ENCODE measurements around the gene CDC42BPA.
"Not testable (repeated sequence)": the region's sequence is repeated elsewhere in the genome, so short reads cannot be mapped to it uniquely, and the experiment has no call there.

CDC42BPA gene

DNA sequence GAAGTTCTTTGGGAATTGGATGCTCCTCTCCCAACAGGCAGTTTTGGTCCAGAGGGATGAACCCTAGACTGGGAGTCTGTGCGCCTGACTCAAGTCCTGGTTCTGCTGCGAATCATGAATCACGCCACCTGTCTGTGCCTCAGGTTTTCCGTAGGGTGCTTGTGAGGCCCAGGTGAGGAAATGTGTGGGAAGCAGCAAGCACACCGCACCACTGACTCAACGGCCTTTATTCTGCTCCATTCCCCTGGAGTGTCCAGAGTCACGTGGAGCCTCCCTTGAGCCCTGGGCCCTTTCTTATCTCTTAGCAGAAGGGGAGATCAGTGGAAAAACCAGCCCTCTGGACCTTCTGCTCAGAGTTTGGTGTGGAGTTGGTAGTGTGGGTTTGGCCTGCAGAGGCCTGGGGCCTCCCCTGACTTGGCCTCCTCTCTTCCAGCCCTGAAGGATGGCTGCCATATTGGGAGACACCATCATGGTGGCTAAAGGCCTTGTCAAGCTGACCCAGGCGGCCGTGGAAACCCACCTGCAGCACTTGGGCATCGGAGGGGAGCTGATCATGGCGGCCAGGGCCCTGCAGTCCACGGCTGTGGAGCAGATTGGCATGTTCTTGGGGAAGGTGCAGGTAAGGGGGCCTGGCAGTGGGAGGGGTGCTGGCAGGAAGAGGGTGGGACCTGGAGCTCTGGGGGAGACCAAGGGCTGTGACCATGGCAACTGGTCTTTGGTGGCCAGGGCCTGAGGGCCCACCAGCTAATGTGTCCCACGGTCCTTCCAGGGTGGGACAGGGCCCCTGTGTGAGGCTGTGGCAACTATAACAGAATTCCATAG lies 357.1 kb downstream of the CDC42BPA start:
- FAIRE-seq, result no peak

DNA sequence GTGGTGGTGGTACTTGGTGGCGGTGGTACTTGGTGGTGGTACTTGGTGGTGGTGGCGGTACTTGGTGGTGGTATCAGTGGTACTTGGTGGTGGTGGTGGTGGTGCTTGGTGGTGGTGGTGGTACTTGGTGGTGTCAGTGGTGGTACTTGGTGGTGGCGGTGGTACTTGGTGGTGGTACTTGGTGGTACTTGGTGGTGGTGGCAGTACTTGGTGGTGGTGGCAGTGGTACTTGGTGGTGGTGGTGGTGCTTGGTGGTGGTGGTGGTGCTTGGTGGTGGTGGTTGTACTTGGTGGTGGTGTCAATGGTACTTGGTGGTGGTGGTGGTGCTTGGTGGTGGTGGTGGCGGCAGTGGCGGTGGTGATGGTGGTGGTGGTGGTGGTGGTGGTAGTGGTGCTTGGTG lies 358.0 kb downstream of the CDC42BPA start:
- FAIRE-seq, result no peak

DNA sequence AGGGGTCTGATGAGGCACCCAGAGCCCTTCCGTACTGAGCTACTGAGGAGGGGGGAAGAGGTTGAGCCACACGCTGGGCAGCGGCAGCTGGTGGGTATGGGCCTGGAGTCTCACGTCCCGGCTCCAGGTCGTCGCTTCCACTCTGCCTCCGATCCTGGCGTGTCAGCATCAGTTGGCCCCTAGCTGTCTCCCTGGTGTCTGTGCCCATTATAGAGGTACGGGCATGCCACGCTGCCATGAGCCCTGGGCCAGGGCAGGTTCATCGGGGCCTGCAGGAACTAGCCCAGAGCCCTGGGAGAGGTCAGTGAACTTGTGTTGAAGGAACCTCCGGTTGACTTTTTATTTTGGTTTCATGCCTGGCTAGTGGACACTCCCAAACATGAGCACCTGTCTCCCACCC lies 360.0 kb downstream of the CDC42BPA start:
- FAIRE-seq, result no peak

DNA sequence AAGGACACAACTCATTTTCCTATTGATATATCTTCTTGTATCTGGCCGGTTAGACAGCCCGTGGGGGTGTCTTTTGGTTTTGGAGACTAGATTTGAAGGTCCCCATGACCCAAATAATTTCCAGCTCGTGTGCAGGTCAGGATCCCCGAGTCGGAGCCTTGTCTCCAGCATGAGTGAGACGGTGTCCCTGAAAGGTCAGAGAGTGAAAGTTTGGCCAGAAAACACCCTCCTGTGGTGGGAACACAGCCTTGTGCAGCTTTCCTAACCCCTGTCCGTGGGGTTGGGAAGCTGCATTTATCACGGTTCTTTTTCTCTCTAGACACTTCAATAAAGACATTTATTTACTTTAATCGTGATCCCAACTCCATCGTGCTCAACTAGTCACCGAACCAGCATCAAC lies 360.6 kb downstream of the CDC42BPA start:
- no peak for FAIRE-seq

DNA sequence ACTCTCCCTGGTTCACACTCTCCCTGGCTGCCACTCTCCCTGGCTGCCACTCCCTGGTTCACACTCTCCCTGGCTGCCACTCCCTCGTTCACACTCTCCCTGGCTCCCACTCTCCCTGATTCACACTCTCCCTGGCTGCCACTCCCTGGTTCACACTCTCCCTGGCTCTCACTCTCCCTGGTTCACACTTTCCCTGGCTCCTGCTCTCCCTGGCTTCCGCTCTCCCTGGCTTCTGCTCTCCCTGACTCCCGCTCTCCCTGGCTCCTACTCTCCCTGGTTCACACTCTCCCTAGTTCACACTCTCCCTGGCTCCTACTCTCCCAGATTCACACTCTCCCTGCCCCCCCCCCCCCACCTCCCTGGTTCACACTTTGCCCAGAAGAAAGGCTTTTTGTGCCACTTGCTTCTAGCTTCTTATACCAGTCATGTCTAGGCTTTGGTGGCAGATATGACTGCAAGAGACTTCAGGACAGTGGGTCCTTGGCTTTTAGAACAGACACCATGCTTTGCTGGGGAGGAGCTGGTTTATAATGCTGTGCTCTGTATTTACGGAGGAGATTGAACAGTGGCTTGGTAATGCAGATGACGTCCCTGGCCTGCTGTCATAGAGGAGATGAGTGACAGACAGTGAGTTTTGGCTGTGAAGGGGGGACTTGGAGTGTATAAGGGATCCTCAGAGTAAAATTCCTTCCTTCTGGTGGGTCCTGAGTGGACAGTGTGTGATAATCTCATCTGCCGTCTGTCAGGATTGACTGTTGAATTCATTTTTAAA lies 361.2 kb downstream of the CDC42BPA start:
- no peak for FAIRE-seq

DNA sequence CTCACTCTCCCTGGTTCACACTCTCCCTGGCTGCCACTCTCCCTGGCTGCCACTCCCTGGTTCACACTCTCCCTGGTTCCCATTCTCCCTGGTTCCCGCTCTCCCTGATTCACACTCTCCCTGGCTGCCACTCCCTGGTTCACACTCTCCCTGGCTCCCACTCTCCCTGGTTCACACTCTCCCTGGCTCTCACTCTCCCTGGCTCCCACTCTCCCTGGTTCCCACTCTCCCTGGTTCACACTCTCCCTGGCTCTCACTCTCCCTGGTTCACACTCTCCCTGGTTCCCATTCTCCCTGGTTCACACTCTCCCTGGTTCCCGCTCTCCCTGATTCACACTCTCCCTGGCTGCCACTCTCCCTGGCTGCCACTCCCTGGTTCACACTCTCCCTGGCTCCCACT lies 362.4 kb downstream of the CDC42BPA start:
- not testable (repeated sequence) for FAIRE-seq

DNA sequence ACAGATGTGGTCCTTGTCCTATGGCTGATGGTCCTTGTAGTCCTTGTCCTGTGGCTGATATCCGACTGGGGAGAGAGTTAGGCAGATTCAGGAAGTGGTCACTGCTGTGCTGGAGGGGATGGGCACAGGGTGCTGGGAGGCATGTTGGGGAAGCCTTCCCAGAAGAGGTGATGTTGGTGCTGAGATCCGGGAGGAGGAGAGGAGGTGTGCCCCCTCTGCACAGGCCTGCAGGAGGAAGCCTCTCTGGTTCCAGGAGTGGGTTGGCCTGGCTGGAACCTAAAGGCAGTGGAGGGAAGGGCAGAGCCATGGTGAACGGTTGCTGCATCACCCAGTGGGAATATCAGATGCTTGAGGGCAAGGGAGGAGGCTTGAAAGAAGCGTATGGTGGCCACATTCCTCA lies 363.5 kb downstream of the CDC42BPA start:
- FAIRE-seq, result no peak

DNA sequence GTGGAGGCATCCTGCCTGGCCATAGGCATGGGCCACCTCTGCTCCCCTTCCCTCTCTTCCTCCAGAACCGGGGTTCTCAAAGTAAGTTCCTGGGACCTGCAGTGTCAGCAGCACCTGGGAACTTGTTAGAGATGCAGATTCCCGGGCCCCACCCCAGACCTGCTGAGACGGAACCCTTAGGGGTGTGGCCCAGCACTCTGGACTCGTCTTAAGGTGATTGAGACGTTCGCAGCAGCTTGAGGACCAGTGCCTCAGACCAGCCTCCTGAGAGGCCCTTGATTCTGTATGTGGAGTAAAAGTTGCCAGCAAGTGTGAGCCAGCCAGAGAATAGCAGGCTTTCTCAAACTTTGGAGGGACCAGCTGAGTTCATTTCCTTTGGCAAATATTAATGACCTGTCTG lies 364.0 kb downstream of the CDC42BPA start:
- no peak for FAIRE-seq

DNA sequence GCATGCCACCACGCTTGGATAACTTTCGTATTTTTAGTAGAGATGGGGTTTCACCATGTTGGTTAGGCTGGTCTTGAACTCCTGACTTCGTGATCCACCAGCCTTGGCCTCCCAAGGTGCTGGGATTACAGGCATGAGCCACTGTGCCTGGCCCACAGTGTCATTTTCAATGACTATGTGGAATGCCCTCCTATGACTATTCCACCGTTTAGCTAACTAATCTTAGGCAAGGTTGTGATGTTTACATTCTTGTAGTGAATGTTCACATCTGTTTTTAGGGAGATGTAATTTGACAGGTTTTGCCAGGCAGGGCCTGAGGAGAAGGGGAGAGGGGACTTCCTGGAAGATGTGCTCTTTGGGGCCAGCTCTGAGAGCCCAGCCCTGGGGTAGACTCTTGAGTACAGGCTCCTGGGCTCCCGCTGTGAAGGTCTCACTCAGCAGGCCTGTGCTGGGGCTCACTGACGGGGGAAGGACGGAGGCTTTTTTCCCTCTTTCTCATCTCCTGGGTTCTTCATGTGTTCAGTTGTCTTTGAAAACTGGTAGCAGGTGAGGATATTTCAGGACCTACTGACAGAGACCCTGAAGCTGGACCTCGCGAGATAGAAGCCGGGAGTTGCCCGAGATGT lies 365.0 kb downstream of the CDC42BPA start:
- FAIRE-seq, result no peak

DNA sequence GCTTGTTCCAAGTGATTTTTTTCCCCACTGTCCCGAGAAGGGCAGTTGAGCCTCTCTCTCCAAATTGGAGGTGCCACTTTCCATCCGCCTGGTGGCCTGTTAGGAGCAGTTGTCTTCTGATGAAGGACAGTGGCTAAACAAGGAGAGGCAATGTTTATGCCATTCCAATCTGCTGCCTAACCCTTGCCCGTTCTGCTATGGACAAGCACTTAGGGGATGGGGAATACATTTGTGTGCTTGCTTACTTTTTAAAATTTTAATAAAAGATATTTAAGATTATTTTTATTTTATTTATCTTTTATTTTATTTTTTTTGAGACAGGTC lies 366.2 kb downstream of the CDC42BPA start:
- FAIRE-seq, result no peak

DNA sequence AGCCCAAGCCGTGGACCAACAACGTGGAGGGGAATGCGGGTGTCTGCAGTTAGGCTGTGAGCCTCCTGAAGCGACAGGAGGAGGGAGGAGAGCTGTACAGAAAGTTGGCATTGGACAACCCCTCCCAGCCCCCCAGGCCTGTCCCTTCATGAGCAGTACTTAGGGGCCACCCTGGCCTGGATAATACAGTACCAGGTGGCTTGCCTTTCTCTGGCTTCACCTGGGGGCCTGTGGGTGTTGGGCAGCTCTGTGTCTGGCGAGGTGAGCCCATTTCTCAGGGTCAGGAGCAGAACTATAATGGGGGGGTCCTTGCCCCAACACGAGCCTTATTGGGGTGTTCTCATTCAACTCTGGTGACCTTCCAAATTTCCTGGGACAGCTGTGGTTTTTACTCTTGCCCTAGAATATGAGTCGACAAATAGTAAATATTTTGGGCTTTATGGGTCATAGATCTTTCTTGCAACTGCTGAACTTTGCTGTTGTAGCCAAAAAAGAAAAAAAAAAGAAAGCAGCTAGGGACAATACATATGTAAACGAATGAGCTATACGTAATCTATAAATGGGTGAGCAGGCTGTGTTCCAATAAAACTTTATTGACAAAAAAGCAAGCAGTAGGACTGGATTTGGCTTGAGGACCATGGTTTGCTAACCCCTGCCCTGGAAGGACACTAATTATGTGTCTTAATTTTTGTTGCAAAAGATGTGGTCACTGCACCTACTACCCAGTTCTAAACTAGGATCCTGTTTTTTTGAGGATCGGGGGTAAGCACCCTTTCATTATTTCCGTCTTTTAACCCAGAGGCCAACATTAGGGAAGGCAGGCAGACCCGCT lies 366.8 kb downstream of the CDC42BPA start:
- FAIRE-seq, result no peak

DNA sequence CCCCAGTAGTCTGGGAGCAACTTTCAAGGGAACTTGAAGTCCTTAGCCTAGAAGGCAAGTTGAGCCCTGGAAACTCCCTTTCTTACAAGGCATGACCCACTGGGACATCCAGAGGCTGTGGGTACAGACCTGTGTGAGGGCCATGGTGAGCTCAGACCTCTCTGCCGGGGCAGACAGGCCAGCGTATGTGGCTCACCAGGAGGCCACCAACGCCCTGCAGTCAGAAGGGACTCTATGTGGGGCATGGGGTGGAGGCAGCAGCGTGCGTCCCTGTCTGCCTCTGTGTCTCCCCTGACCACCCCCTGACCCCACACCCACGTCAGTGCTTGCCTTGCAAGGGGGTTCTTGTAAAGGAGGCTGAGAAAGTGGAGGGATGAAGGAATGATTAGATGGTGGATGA lies 367.4 kb downstream of the CDC42BPA start:
- no peak for FAIRE-seq

DNA sequence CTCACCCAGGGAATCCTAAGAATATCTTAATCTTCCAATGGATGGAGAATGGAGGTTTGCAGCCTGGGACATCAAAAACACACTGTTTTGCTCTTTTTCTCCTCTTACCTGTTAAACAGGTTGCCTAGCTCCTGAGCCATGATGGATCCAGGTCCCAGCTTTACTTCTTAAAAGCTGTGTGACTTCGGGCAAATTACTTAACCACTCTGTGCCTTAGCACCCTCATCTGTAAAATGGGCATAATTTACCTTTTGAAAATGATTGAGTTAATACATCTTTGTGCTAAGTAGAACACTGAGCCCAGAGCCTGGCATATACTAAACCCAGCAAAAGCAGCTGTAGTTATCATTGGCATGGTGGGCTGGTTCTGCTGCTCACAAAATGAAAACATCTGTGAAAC lies 368.0 kb downstream of the CDC42BPA start:
- no peak for FAIRE-seq

DNA sequence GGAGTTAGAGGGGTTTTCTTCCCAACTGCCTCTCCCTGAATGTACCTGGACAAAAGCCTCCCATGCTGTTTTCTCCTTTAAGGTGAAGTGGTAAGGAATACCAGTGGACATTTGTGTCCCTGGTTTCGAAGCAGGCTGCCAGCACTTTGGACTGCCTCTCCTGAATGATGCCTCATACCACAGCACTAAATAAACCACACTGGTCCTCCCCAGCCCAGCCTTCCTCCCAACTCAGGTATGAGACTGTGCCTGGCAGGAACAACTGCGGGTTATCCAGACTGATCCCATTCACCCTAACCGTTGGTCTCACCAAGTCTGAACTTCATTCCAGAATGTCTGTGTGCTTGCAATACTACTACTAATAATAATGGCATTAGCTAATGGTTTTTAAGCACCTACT lies 368.9 kb downstream of the CDC42BPA start:
- no peak for FAIRE-seq

DNA sequence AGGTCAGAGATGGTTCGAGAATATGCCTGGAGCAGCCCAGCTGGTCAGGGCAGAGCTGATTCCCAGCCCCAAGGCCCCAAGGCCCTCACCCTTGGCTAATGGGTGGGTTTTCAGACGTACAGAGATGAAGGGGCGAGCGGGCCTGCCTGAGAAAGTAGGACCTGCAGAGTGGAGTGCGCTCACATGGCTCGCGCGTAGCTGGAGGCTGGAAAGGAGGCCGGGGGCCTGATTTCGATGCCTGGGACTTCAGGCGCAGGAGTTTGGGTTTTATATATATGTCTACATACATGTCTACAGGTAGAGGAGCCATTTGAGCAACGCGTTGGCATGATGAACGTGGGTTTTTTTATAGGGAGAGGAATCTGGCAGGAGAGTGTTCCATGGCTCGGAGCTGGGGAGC lies 369.3 kb downstream of the CDC42BPA start:
- FAIRE-seq, result no peak

DNA sequence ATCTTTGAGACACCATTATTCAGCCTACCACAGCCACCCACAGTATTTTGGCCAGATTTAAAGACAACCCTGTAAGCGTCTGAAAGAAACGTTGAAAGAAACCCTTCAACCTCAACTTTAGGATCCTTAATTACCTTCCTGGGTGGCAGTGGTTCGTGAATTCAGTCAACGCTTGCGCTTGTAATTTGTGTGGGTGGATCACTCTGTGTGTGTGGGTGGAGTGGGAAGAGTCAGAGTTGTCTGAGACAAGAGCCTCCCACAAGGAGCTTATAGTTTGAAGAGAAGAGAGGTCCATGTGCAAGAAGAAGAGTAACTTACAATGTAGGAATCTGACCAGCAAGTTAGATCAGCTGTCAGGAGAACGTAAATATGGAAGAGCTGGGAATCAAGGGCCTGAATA lies 369.8 kb downstream of the CDC42BPA start:
- no peak for FAIRE-seq

DNA sequence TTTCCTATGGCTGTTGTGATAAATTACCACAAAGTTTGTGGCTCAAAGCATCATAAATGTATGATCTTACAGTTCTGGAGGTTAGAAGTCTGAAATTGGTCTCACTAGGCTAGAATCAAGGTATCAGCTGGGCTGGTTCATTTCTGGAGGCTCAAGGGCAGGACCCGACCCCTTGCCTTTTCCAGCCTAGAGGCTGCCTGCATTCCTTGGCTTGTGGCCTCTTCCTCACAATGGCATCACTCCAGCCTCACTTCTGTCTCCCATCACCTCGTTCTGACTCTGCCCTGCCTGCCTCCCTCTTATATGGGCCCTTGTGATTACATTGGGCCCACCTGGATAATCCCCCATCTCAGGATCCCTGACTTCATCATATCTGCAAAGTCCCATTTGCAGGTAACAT lies 370.2 kb downstream of the CDC42BPA start:
- FAIRE-seq, result no peak

DNA sequence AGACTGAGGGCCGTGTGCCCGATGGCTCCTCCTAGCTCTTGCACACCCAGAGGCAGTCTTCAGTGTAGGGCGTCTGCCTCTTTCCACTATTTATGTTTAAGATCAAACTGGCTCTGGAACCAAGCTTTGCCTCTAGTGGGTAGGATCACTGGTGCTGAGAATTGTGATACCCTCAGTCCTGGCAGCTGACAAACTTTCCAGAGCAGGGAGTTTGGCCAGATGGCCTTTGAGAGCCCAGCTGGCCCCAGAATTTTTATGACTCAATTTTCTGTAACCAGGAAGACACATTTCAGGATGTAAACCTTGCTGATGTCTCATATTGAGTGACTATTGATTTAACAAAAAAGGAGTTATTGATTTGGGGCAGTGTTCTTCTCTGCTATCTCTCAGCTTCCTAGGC lies 371.5 kb downstream of the CDC42BPA start:
- no peak for FAIRE-seq

DNA sequence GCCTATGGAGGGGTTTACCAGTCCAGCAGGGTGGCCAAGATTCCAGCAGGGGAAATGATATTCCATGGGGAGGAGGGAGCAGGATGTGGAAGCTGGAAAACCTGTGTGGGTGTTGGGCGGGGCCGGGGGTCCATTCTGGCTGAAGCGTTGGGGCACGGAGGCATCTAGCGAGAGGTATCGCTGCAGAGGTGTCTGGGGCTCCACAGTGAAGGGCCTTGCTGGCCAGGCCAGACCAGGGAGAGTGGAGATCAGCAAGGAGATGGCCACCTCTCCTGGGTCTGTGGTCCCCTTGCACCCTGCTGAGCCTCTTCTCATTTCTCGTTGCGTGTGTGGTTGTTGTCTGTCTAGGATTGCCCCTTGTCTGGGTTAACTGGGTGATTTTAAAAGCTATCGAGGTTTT lies 372.0 kb downstream of the CDC42BPA start:
- FAIRE-seq, result no peak

DNA sequence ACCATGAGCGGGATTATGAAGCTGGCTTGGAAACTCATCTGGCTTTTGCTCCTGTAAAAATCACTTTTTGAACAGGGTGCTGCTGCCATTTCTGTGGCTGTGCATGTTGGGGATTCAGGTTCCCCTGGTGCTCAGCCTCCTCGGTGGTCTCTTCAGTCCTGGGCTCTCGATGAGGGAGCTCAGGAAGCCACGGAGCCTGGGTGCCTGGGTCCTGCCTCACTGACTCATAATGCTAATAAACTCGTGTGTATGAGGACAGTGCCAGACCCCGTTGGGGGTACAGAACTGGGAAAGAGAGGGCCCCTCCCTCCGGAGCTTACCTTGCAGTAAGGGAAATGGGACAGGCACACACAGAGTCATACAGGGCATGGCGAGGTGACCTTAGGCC lies 372.4 kb downstream of the CDC42BPA start:
- FAIRE-seq, result no peak

DNA sequence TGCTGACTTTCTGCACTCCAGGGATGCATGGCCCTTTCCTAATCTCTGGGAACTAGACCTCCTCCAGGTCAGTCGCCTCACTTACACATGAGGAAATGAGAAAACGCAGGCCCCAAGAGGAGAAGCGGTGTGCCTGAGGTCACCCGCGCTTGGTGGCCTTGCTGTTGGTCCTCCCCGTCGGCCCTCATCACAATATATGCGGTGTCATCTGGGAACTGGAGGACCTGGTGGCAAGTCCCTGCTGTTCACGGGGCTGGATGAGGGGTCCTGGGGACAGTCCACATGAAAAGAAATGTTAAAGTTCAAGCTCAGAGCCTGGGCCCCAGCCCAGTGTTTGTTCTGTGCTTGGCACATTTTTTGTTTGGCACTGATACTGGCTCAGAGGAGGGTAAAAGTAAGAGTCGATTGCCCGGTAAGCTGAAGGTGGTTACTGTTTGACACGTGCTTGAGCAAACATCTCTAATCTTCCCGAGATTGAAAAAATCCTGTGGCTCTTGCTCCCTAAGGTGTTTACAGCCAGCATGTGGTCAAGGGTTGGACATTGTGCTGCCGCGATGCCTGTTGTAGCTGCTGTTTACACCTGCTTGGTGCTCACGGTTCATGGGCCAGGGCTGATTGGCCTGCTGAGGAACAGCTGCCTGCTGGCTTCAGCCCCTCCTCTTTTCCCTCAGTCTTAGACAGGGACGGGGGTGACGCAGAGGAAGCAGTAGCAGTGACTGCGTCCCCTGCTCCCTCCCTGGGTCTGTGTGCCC lies 373.0 kb downstream of the CDC42BPA start:
- no peak for FAIRE-seq

DNA sequence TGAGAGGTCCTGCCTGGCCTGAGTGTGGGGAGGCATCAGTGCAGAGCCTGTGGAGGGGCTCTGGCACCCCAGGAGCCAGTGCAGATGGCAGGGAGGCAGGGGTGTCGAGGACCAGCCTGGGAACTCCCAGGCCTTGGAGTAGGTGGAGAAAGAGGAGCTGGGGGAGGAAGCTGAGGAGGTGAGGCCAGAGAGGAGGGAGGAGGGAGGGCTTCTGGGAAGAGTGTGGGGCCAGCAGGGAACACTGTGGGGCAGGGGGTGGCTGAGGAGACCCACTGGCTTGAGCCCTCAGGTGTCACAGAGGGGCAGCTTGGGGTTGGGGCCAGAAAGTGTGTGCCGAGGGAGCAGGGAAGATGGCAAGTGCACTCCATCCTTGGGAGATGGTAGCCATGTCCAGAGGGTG lies 374.4 kb downstream of the CDC42BPA start:
- FAIRE-seq, result no peak

DNA sequence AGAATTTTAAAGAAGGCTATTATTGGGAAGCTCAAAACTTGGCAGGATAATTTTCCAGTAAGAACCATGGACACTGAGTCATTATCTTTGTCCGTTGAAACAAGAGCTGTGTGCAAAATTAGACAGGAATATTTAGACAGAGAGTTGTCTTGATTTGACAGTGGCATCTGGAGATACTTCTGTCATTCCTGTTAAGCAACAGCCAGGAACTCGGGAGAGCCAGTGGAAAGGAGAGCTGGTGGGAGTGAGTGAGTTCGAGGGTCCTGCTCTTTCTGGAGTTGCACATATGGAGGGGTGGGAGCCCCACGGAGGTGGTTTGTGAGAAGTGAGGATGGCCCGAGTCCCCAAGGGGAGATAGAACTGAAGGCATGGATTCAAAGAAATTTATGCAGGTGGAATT lies 375.1 kb downstream of the CDC42BPA start:
- FAIRE-seq, result no peak
